ENCODE measurements around the gene SCARB1.
A peak's percentile ranks its signal among the peaks of the same experiment; 100 is the strongest.

Gene SCARB1

GRCh38 chr12:124869059-124869665, 5.5 kb upstream of the SCARB1 start:
- H3K27ac ChIP-seq (ENCODE audit: low read length), result no peak overlapping the region
- H3K4me3 ChIP-seq (ENCODE audit: low read length in 2 of 2), result no peak overlapping the region
- H3K36me3 ChIP-seq (ENCODE audit: control insufficient read depth in 2 of 2, insufficient read depth in 2 of 2, low read length in 2 of 2), result no peaks in the 10 kb centered on the region
- no peak overlapping the region for H3K9ac ChIP-seq (ENCODE audit: low read length in 2 of 2)
- peaks cover 2% of the 10 kb centered on the region for H3K4me1 ChIP-seq (ENCODE audit: control insufficient read depth, insufficient read depth, low read length)
- H3K27me3 ChIP-seq (ENCODE audit: control insufficient read depth in 1 of 2, insufficient read depth in 2 of 2, low read length in 2 of 2), result no peaks in the 10 kb centered on the region
- H3K9me3 ChIP-seq (ENCODE audit: control insufficient read depth in 2 of 2, low read length in 2 of 2), result no peaks in the 10 kb centered on the region

GRCh38 chr12:124868252-124869058, 4.8 kb upstream of the SCARB1 start:
- no peak overlapping the region for H3K27ac ChIP-seq (ENCODE audit: low read length)
- H3K4me3 ChIP-seq (ENCODE audit: low read length in 2 of 2), result no peak overlapping the region

GRCh38 chr12:124867401-124867930, 3.8 kb upstream of the SCARB1 start:
- Histone ChIP-seq H3K27ac (ENCODE audit: low read length) (no peak overlapping the region), H3K4me1 (ENCODE audit: control insufficient read depth, insufficient read depth, low read length) (peaks cover 15% of the 10 kb centered on the region)

More at GRCh38 chr12:124868252-124869058, 4.8 kb upstream of the SCARB1 start:
- no peaks in the 10 kb centered on the region for H3K36me3 ChIP-seq (ENCODE audit: control insufficient read depth in 2 of 2, insufficient read depth in 2 of 2, low read length in 2 of 2)
- H3K4me1 ChIP-seq (ENCODE audit: control insufficient read depth, insufficient read depth, low read length), result peaks cover 7% of the 10 kb centered on the region
- H3K9me3 ChIP-seq (ENCODE audit: control insufficient read depth in 2 of 2, low read length in 2 of 2), result no peaks in the 10 kb centered on the region
- no peaks in the 10 kb centered on the region for H3K27me3 ChIP-seq (ENCODE audit: control insufficient read depth in 1 of 2, insufficient read depth in 2 of 2, low read length in 2 of 2)
- no peak overlapping the region for H3K9ac ChIP-seq (ENCODE audit: low read length in 2 of 2)

GRCh38 chr12:124866883-124867400, 3.3 kb upstream of the SCARB1 start:
- H3K4me3 ChIP-seq (ENCODE audit: low read length in 2 of 2), result no peak overlapping the region
- no peak overlapping the region for H3K9ac ChIP-seq (ENCODE audit: low read length in 2 of 2)

More at GRCh38 chr12:124867401-124867930, 3.8 kb upstream of the SCARB1 start:
- Histone ChIP-seq H3K27me3 (ENCODE audit: control insufficient read depth in 1 of 2, insufficient read depth in 2 of 2, low read length in 2 of 2) (no peaks in the 10 kb centered on the region), H3K36me3 (ENCODE audit: control insufficient read depth in 2 of 2, insufficient read depth in 2 of 2, low read length in 2 of 2) (no peaks in the 10 kb centered on the region), H3K9me3 (ENCODE audit: control insufficient read depth in 2 of 2, low read length in 2 of 2) (no peaks in the 10 kb centered on the region), H3K9ac (ENCODE audit: low read length in 2 of 2) (no peak overlapping the region), H3K4me3 (ENCODE audit: low read length in 2 of 2) (no peak overlapping the region)

GRCh38 chr12:124866195-124866882, 2.7 kb upstream of the SCARB1 start:
- Histone ChIP-seq H3K9me3 (ENCODE audit: control insufficient read depth in 2 of 2, low read length in 2 of 2) (no peaks in the 10 kb centered on the region), H3K9ac (ENCODE audit: low read length in 2 of 2) (no peak overlapping the region), H3K27ac (ENCODE audit: low read length) (no peak overlapping the region), H3K36me3 (ENCODE audit: control insufficient read depth in 2 of 2, insufficient read depth in 2 of 2, low read length in 2 of 2) (no peaks in the 10 kb centered on the region), H3K4me3 (ENCODE audit: low read length in 2 of 2) (no peak overlapping the region), H3K4me1 (ENCODE audit: control insufficient read depth, insufficient read depth, low read length) (peaks cover 19% of the 10 kb centered on the region), H3K27me3 (ENCODE audit: control insufficient read depth in 1 of 2, insufficient read depth in 2 of 2, low read length in 2 of 2) (no peaks in the 10 kb centered on the region)

More at GRCh38 chr12:124866883-124867400, 3.3 kb upstream of the SCARB1 start:
- no peaks in the 10 kb centered on the region for H3K27me3 ChIP-seq (ENCODE audit: control insufficient read depth in 1 of 2, insufficient read depth in 2 of 2, low read length in 2 of 2)
- no peak overlapping the region for H3K27ac ChIP-seq (ENCODE audit: low read length)
- H3K36me3 ChIP-seq (ENCODE audit: control insufficient read depth in 2 of 2, insufficient read depth in 2 of 2, low read length in 2 of 2), result no peaks in the 10 kb centered on the region
- H3K9me3 ChIP-seq (ENCODE audit: control insufficient read depth in 2 of 2, low read length in 2 of 2), result no peaks in the 10 kb centered on the region
- peaks cover 19% of the 10 kb centered on the region for H3K4me1 ChIP-seq (ENCODE audit: control insufficient read depth, insufficient read depth, low read length)

GRCh38 chr12:124865728-124866127, 2.1 kb upstream of the SCARB1 start:
- H3K27ac ChIP-seq (ENCODE audit: low read length), result no peak overlapping the region
- no peak overlapping the region for H3K4me3 ChIP-seq (ENCODE audit: low read length in 2 of 2)
- H3K4me1 ChIP-seq (ENCODE audit: control insufficient read depth, insufficient read depth, low read length), result peaks cover 19% of the 10 kb centered on the region
- no peaks in the 10 kb centered on the region for H3K36me3 ChIP-seq (ENCODE audit: control insufficient read depth in 2 of 2, insufficient read depth in 2 of 2, low read length in 2 of 2)
- no peaks in the 10 kb centered on the region for H3K27me3 ChIP-seq (ENCODE audit: control insufficient read depth in 1 of 2, insufficient read depth in 2 of 2, low read length in 2 of 2)
- H3K9me3 ChIP-seq (ENCODE audit: control insufficient read depth in 2 of 2, low read length in 2 of 2), result no peaks in the 10 kb centered on the region
- H3K9ac ChIP-seq (ENCODE audit: low read length in 2 of 2), result no peak overlapping the region

GRCh38 chr12:124864326-124864752, 675 bp upstream of the SCARB1 start:
- peak overlapping the region; percentile 68 to 72 for H3K4me3 ChIP-seq (ENCODE audit: low read length in 2 of 2)
- no peaks in the 10 kb centered on the region for H3K36me3 ChIP-seq (ENCODE audit: control insufficient read depth in 2 of 2, insufficient read depth in 2 of 2, low read length in 2 of 2)
- H3K27ac ChIP-seq (ENCODE audit: low read length), result no peak overlapping the region
- H3K4me1 ChIP-seq (ENCODE audit: control insufficient read depth, insufficient read depth, low read length), result peaks cover 19% of the 10 kb centered on the region
- peak overlapping the region; percentile 58 to 70 for H3K9ac ChIP-seq (ENCODE audit: low read length in 2 of 2)
- H3K9me3 ChIP-seq (ENCODE audit: control insufficient read depth in 2 of 2, low read length in 2 of 2), result no peaks in the 10 kb centered on the region
- H3K27me3 ChIP-seq (ENCODE audit: control insufficient read depth in 1 of 2, insufficient read depth in 2 of 2, low read length in 2 of 2), result no peaks in the 10 kb centered on the region

- Histone ChIP-seq H3K4me1 (ENCODE audit: control insufficient read depth, insufficient read depth, low read length) (peaks cover 19% of the 10 kb centered on the region), H3K27me3 (ENCODE audit: control insufficient read depth in 1 of 2, insufficient read depth in 2 of 2, low read length in 2 of 2) (no peaks in the 10 kb centered on the region), H3K4me3 (ENCODE audit: low read length in 2 of 2) (peak overlapping the region; percentile 69 to 78), H3K27ac (ENCODE audit: low read length) (no peak overlapping the region), H3K9ac (ENCODE audit: low read length in 2 of 2) (peak overlapping the region; percentile 51 to 71), H3K36me3 (ENCODE audit: control insufficient read depth in 2 of 2, insufficient read depth in 2 of 2, low read length in 2 of 2) (no peaks in the 10 kb centered on the region), H3K9me3 (ENCODE audit: control insufficient read depth in 2 of 2, low read length in 2 of 2) (no peaks in the 10 kb centered on the region)
These were observed 772 bp downstream of the SCARB1 start for GRCh38 chr12:124862768-124863415.

- no peaks in the 10 kb centered on the region for H3K36me3 ChIP-seq (ENCODE audit: control insufficient read depth in 2 of 2, insufficient read depth in 2 of 2, low read length in 2 of 2)
- no peak overlapping the region for H3K4me3 ChIP-seq (ENCODE audit: low read length in 2 of 2)
- H3K27me3 ChIP-seq (ENCODE audit: control insufficient read depth in 1 of 2, insufficient read depth in 2 of 2, low read length in 2 of 2), result no peaks in the 10 kb centered on the region
- no peak overlapping the region for H3K9ac ChIP-seq (ENCODE audit: low read length in 2 of 2)
- no peaks in the 10 kb centered on the region for H3K9me3 ChIP-seq (ENCODE audit: control insufficient read depth in 2 of 2, low read length in 2 of 2)
- peaks cover 19% of the 10 kb centered on the region for H3K4me1 ChIP-seq (ENCODE audit: control insufficient read depth, insufficient read depth, low read length)
- H3K27ac ChIP-seq (ENCODE audit: low read length), result no peak overlapping the region
These were observed 1.6 kb downstream of the SCARB1 start for GRCh38 chr12:124861898-124862676.

All from stomach smooth muscle (tissue), 2 donors.